ENCODE results near the gene CYP2D6. TPM values are rescaled to one million over a fixed set of nuclear protein-coding genes. Genes with fewer than 3 reads are reported as not detected.
"Not testable (repeated sequence)": the region's sequence is repeated elsewhere in the genome, so short reads cannot be mapped to it uniquely, and the experiment has no call there.

The CYP2D6 gene
- not detected in 2 replicates for total RNA-seq (ENCODE audit: low replicate concordance)

DNA sequence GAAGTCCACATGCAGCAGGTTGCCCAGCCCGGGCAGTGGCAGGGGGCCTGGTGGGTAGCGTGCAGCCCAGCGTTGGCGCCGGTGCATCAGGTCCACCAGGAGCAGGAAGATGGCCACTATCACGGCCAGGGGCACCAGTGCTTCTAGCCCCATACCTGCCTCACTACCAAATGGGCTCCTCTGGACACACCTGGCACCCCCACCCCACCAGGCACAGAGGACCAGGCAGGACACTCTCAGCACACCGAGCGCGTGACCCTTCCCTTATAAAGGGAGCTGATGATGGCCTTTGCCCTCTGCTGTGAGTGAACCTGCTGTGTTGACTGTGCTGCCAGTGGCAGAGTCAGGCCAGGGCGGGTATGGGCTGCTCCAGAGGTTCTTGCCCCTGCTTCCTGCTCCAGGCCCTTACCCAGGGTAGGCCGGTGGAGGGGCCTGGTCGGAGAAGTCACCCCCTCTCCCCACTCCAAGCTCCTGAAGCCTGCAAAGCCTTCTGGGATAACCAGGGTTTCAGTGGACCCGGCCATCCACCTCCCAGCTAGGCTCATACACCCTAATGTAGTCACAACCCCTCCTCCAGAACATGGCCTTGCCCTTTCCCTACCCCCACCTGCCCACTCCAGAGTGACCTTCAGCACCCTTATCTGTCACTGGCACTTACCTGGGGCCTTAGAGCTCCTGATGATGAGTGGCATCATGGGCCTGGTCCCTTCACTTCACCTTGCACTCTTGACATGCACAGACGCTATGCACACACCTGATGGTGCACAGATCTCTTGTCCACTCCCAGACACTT lies at the start of gene CYP2D6:
Gene CYP2D6, minus strand, starts transcription at position 172 of the 793 bp plus-strand sequence. Its CDS starts 19 bp downstream, at position 153.
- not testable (repeated sequence) for H3K4me3 ChIP-seq (ENCODE audit: low read depth, low read length); DNase-seq (ENCODE audit: low read depth)

DNA sequence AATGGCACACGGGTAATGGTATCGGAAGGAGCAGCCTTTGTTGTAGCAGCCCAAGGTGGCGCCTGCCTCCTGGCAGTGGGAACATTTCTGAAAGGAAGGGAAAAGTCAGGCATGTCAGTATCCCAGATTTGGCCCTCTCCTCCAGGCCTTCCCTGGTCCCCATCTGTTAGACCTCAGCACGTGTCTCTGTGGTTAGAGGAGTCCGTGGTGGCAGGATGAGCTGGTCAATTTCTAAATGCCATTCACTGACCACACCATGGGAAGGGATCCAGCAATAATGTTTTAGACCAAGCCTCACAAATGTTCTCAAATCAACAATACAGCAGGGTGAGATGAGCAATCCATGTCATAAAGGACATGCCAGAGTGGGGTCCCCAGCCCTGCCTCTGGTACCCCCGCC lies 49.0 kb upstream of the CYP2D6 start:
- peak; percentile 58 for DNase-seq (ENCODE audit: low read depth)
- TF ChIP-seq, protein P1, sequence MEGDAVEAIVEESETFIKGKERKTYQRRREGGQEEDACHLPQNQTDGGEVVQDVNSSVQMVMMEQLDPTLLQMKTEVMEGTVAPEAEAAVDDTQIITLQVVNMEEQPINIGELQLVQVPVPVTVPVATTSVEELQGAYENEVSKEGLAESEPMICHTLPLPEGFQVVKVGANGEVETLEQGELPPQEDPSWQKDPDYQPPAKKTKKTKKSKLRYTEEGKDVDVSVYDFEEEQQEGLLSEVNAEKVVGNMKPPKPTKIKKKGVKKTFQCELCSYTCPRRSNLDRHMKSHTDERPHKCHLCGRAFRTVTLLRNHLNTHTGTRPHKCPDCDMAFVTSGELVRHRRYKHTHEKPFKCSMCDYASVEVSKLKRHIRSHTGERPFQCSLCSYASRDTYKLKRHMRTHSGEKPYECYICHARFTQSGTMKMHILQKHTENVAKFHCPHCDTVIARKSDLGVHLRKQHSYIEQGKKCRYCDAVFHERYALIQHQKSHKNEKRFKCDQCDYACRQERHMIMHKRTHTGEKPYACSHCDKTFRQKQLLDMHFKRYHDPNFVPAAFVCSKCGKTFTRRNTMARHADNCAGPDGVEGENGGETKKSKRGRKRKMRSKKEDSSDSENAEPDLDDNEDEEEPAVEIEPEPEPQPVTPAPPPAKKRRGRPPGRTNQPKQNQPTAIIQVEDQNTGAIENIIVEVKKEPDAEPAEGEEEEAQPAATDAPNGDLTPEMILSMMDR (IDR thresholded peaks at IDR 0.05; ENCODE audit: insufficient read depth, low read length): no peak
- H3K4me3 ChIP-seq (ENCODE audit: low read depth, low read length): no peak overlapping the region

DNA sequence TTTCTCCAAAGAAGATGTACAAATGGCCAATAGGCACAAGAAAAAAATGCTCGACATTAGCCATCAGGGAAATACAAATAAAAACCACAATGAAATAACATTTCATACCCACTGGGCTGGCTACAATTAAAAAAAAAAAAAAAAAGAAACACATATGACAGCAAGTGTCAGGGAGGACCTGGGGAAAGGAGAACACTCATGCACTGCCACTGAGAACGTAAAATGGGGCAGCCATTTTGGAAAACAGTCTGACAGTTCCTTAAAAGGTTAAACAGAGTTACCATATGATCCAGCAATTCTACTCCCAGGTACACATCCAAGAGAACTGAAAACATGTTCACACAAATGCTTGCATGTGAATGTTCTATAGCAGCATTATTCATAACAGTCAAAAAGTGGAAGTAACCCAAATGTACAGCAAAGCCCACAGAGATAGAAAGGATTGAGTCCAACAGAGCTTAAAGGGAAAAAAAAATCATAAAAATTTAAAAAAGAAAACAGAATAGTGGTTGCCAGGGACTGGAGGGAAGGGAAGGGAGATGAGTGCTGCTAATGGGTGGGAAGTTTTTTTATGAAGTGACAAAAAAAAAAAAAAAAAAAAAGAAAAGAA lies 48.4 kb upstream of the CYP2D6 start:
- no peak for DNase-seq (ENCODE audit: low read depth)
- TF ChIP-seq, protein P1 (IDR thresholded peaks at IDR 0.05; ENCODE audit: insufficient read depth, low read length): no peak
- no peak overlapping the region for H3K4me3 ChIP-seq (ENCODE audit: low read depth, low read length)

DNA sequence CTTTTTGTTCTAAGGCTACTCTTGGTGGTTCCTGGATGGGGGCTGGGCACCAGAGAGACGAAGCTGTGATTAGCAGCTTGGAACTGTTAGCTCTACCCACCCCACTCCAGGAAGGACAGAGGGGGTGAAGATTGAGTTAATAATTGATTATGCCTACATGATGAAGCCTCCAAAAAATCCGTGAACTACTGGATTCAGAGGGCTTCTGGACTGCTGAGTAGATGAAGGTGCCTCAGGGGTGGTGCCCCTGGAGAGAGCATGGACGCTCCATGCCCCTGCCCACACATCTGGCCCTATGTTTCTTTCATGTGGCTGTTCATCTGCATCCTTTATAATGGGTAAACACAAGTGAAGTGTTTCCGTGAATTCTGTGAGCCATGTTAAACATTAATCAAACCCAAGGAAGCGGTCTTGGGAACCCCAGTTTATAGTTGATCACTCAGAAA lies 47.3 kb upstream of the CYP2D6 start:
- DNase-seq (ENCODE audit: low read depth): no peak
- TF ChIP-seq, protein P1 (IDR thresholded peaks at IDR 0.05; ENCODE audit: insufficient read depth, low read length): no peak
- no peak overlapping the region for H3K4me3 ChIP-seq (ENCODE audit: low read depth, low read length)

DNA sequence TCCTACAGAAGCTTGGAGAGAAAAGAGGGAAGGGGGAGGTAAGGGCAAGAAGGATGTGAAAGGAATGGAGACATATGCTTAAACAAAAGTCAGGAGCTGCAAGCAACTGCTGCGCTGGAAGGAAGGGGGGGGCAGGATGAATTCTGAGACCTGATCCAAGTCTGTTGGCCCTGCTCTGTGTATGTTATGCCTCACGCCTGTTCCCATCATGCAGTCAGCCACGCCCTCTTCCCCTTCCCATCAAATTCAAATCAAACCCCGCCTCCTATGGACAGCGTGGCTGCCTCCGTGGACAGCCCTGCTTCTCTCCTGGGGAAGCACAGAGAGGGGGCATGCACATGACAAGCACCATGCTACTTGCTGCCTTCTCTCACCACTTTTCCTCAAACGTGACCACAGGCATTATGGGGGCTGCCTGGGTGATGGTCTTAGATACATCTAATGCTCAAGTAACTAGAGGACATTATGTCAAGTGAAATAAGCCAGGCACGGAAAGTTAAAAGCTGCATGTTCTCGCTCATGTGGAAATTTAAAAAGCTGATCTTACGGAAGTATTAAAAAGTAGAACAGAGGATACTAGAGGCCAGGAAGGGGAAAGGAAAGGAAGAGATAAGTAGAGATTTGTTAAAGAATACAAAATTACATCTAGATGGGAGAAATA lies 45.8 kb upstream of the CYP2D6 start:
- H3K4me3 ChIP-seq (ENCODE audit: low read depth, low read length): no peak overlapping the region
- no peak for DNase-seq (ENCODE audit: low read depth)
- TF ChIP-seq, protein P1 (IDR thresholded peaks at IDR 0.05; ENCODE audit: insufficient read depth, low read length): no peak

DNA sequence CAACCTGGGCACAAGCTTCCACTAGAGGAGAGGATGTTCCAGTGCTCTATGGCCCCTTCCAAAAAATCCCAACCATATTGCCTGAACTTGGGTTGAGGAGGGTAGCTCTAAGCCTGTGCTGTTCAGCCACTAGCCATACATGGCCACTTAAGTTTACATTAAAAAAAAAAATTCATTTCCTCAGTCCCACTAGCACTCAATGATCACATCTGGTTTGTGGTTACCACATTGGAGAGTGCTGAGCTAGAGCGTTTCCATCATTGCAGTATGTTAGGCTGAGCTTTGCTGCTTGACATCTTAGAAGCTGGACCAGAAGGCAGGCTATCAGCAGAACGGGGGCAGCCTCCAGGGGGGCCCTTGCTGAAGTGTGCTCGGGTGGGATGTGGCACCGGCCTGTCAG lies 43.5 kb upstream of the CYP2D6 start:
- no peak overlapping the region for H3K4me3 ChIP-seq (ENCODE audit: low read depth, low read length)
- DNase-seq (ENCODE audit: low read depth): no peak
- TF ChIP-seq, protein P1 (IDR thresholded peaks at IDR 0.05; ENCODE audit: insufficient read depth, low read length): no peak

Measured in fibroblast of the aortic adventitia (primary cell).